HAP-1 (cell line): ENCODE measurements around the gene CERK.

Experiments
- DNase-seq, 2 experiments: peaks; one replicate each; pipeline ENCODE4 v3.0.0-alpha.2; 2016 to 2020; ENCODE audit warnings: low spot score in 2 of 2
- H3K27me3 ChIP-seq: fragments of 250-450 bp; sonication (Bioruptor Pico); 2 replicates; pipeline ENCODE4 v1.5.1; 2020; ENCODE audit warnings: low read depth, mild to moderate bottlenecking, moderate library complexity
- H3K36me3 ChIP-seq: fragments of 250-450 bp; sonication (Bioruptor Pico); replicated peaks from 2 replicates; pipeline ENCODE4 v1.5.1; 2020; ENCODE audit warnings: mild to moderate bottlenecking
- H3K4me1 ChIP-seq: fragments of 250-450 bp; sonication (Bioruptor Pico); 2 replicates; pipeline ENCODE4 v1.5.1; 2020; ENCODE audit warnings: mild to moderate bottlenecking
- H3K4me3 ChIP-seq: fragments of 250-450 bp; sonication (Bioruptor Pico); 2 replicates; pipeline ENCODE4 v1.5.1; 2020; ENCODE audit warnings: mild to moderate bottlenecking, moderate library complexity
- H3K9me3 ChIP-seq: fragments of 250-450 bp; sonication (Bioruptor Pico); 2 replicates; pipeline ENCODE4 v1.5.1; 2020; ENCODE audit warnings: mild to moderate bottlenecking, moderate library complexity
- in situ Hi-C: fragments of 300-500 bp; cut with MboI; formaldehyde crosslinking; loops from 3 replicates; pipeline ENCODE4 v1.14.3; 2020; ENCODE audit warnings: low sequenced_read_pairs, inconsistent platforms, mixed read lengths

CERK gene

DNA sequence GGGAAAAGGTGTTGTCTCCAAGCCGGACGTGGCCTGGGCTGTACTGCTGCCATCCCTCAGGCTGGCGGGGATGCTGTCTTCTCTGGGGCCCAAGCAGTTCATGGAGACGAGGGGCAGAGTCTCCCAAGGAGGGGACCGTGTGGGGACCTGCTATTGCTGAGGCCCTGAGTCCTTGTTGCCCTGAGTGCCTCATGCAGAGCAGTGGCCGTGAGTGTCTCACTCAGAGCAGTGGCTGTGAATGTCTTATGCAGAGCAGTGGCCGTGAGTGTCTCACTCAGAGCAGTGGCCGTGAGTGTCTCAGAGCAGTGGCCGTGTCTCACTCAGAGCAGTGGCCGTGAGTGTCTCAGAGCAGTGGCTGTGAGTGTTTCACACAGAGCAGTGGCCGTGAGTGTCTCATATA is 63.1 kb downstream of the CERK start:
- in situ Hi-C loops, result no loop called here
- no peaks in the 10 kb centered on the region for H3K36me3 ChIP-seq
- no peaks in the 10 kb centered on the region for H3K9me3 ChIP-seq
- H3K27me3 ChIP-seq, result no peaks in the 10 kb centered on the region
- no peaks in the 10 kb centered on the region for H3K4me1 ChIP-seq
- no peak for DNase-seq
- H3K4me3 ChIP-seq, result no peak overlapping the region

GRCh38 chr22:46674367-46674781 is 63.7 kb downstream of the CERK start:
- Histone ChIP-seq H3K4me3 (no peak overlapping the region), H3K4me1 (no peaks in the 10 kb centered on the region), H3K9me3 (no peaks in the 10 kb centered on the region), H3K36me3 (no peaks in the 10 kb centered on the region), H3K27me3 (no peaks in the 10 kb centered on the region)
- no peak for DNase-seq
- in situ Hi-C loops, result no loop called here

DNA sequence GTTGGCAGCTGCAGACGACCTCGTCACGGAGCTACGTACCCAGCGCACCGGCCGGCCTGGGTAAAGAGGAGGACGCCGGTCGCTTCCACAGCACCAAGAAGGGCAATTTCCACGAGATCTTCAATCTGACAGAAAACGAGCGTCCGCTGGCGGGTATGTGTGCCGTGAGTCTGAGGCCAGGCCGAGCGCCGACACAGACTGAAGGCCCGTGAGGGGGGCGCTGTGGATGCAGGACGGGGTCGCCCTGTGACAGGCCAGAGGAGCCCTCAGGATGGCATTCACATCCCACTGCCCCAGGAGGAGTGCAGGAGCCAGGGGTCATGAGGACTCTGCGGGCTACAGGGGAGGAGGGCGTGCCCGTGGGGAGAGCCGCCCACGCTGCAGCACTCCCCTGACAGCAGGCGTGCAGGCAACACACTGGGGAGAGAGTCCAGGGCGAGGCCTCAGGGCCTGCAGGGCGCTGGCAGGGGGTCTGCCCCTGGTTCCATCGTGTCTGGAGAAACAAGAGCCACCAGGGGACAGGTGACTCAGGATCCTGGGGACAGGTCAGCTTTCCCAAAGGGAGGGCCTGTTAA is 64.3 kb downstream of the CERK start:
- in situ Hi-C loops, result no loop called here
- Histone ChIP-seq H3K36me3 (no peaks in the 10 kb centered on the region; the same call in 1 of the 2 replicates), H3K27me3 (no peaks in the 10 kb centered on the region), H3K4me3 (no peak overlapping the region), H3K4me1 (no peaks in the 10 kb centered on the region), H3K9me3 (no peaks in the 10 kb centered on the region)
- no peak for DNase-seq

DNA sequence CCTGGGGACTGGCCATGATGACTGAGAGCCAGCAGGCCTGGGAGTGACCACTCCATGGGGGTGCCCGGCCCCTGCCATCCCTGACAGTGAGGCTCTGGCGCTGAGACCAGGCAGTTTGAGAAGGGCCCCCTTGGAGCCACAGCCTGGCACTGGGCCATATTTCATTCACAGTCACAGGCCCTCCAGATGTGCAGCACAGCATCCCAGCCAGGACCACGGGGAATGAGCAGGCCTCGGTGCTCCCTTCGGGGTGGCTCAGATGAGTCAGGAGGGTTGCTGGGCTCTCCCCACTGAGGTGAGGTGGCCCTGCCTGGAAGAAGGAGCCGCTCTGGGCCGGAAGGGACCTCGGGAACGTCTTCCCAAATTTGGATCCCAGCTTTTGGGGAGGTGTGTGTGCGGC is 64.8 kb downstream of the CERK start:
- H3K9me3 ChIP-seq, result no peaks in the 10 kb centered on the region
- no peaks in the 10 kb centered on the region; the same call in 1 of the 2 replicates for H3K36me3 ChIP-seq
- DNase-seq, result no peak
- H3K27me3 ChIP-seq, result no peaks in the 10 kb centered on the region
- no peak overlapping the region for H3K4me3 ChIP-seq
- no peaks in the 10 kb centered on the region for H3K4me1 ChIP-seq
- in situ Hi-C loops, result no loop called here

- DNase-seq, result no peak
- no peaks in the 10 kb centered on the region for H3K9me3 ChIP-seq
- no peaks in the 10 kb centered on the region; the same call in 1 of the 2 replicates for H3K36me3 ChIP-seq
- H3K4me3 ChIP-seq, result no peak overlapping the region
- no peaks in the 10 kb centered on the region for H3K4me1 ChIP-seq
- no peaks in the 10 kb centered on the region for H3K27me3 ChIP-seq
- in situ Hi-C loops, result no loop called here
Observed at GRCh38 chr22:46672731-46673130, 65.3 kb downstream of the CERK start.

DNA sequence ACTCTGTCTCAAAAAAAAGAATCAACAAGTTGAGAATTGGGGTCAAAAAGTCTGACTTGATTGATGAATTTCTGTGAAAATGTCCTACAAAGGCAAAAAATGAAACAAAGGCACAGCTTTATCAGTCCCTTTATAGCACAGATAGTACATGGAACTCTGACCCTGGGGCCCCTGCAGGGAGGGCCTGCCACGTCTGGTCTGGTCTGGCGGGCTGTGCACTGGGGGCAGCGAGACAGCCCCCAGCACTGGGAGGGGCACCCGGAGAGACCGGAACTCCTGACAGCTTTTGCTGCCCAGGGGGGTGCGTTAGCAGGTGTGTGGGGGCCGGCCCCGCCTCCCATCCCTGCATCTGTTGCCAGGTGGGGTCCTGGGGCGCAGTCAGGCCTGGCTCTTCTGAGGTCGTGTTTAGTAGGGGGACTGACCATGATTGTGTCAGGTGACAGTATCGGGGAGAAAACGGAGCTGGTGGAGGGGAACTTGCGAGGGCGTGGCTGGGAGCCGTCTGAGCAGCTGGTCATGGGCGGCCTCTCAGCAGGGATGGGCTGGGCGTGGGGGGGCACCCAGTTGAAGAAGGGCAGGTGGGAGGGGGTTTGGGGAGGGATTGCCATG is 66.1 kb downstream of the CERK start:
- no peak for DNase-seq
- no peaks in the 10 kb centered on the region for H3K27me3 ChIP-seq
- no peaks in the 10 kb centered on the region for H3K9me3 ChIP-seq
- in situ Hi-C loops, result no loop called here
- no peak overlapping the region for H3K4me3 ChIP-seq
- no peaks in the 10 kb centered on the region; the same call in 1 of the 2 replicates for H3K36me3 ChIP-seq
- no peaks in the 10 kb centered on the region for H3K4me1 ChIP-seq

DNA sequence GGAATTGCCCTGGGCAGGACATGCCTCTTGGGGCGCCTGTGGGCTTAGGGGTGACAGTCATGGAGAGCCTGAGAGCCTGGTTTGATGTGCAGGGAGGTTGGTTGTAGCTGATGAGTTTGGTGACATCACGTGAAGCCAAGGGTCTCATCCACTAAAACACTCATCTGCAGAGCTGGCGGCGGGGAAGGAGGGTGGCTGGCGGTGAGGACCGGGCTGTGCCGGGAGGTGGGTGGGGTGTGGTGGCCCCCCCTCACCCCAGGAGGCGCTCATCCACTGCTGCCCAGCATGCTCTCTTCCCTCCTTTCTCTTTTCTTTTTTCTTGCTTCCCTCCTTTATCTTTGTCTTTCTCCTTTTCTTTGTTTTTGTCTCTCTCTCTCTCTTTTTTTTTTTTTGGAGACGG is 68.9 kb downstream of the CERK start:
- H3K4me3 ChIP-seq, result no peak overlapping the region
- H3K36me3 ChIP-seq, result no peaks in the 10 kb centered on the region; the same call in 1 of the 2 replicates
- H3K4me1 ChIP-seq, result no peaks in the 10 kb centered on the region
- H3K27me3 ChIP-seq, result no peaks in the 10 kb centered on the region
- no peak for DNase-seq
- in situ Hi-C loops, result no loop called here
- H3K9me3 ChIP-seq, result no peaks in the 10 kb centered on the region

GRCh38 chr22:46668116-46668515 is 69.9 kb downstream of the CERK start:
- Histone ChIP-seq H3K4me1 (no peaks in the 10 kb centered on the region), H3K36me3 (no peaks in the 10 kb centered on the region; the same call in 1 of the 2 replicates), H3K27me3 (no peaks in the 10 kb centered on the region), H3K9me3 (no peaks in the 10 kb centered on the region), H3K4me3 (no peak overlapping the region)
- in situ Hi-C loops, result no loop called here
- no peak for DNase-seq

DNA sequence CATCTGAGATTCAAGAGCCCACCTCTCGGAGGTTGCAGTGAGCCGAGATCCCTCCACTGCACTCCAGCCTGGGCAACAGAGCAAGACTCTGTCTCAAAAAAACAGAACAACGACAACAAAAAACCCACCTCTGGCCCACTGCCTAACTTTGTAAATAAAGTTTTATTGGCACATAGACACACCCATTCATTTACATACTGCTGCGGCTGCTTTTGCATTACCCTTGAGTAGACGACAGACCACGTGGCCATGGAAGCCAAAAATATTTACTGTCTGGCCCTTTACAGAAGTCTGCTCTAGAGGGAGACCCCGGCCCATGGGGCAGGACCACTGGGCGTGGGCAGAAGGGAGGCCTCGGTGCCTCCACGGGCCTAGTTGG is 70.8 kb downstream of the CERK start:
- H3K9me3 ChIP-seq, result no peaks in the 10 kb centered on the region
- DNase-seq, result no peak
- H3K4me1 ChIP-seq, result no peaks in the 10 kb centered on the region
- H3K27me3 ChIP-seq, result no peaks in the 10 kb centered on the region
- H3K4me3 ChIP-seq, result no peak overlapping the region
- no peaks in the 10 kb centered on the region; the same call in 1 of the 2 replicates for H3K36me3 ChIP-seq
- in situ Hi-C loops, result no loop called here

DNA sequence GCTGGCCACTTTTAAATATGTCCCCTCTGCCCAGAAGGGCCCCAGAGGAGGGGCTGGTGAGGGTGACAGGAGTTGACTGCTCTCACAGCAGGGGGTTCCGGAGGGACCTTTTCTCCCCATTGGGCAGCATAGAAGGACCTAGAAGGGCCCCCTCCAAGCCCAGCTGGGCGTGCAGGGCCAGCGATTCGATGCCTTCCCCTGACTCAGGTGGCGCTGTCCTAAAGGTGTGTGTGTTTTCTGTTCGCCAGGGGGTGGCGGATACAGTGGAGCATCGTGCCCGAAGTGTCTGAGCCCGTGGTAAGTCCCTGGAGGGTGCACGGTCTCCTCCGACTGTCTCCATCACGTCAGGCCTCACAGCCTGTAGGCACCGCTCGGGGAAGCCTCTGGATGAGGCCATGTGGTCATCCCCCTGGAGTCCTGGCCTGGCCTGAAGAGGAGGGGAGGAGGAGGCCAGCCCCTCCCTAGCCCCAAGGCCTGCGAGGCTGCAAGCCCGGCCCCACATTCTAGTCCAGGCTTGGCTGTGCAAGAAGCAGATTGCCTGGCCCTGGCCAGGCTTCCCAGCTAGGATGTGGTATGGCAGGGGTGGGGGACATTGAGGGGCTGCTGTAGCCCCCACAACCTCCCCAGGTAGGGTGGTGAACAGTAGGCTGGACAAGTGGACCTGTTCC is 71.3 kb downstream of the CERK start:
- no peak overlapping the region for H3K4me3 ChIP-seq
- H3K36me3 ChIP-seq, result no peaks in the 10 kb centered on the region; the same call in 1 of the 2 replicates
- H3K27me3 ChIP-seq, result no peaks in the 10 kb centered on the region
- in situ Hi-C loops, result no loop called here
- no peaks in the 10 kb centered on the region for H3K9me3 ChIP-seq
- no peak for DNase-seq
- no peaks in the 10 kb centered on the region for H3K4me1 ChIP-seq

DNA sequence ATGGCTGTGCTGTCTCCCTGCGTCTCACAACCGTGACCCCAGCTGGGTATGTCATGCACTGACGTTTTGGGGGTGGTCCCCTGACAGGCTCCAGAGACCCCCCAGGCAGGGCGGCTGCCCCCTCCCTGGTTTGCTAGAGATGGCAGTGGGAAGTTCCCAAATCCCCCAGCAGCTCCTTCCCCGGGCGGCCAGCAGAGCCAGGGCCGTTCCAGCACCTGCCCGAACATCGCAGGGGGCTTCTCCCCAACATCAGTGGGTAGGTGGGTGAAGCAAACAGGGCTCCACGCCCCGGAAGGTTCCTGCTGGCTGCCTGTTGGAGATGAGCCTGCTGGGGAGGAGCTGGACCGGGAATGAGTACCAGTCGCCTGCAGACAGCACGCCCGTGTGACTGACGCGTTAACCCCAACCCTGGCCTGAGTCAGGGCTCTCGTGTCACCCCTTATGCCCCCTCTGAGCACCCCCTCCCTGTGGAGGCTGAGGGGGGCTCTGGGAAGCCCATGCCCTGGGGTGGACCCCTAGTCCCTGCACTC is 72.2 kb downstream of the CERK start:
- no peaks in the 10 kb centered on the region; the same call in 1 of the 2 replicates for H3K36me3 ChIP-seq
- no peaks in the 10 kb centered on the region for H3K9me3 ChIP-seq
- no peaks in the 10 kb centered on the region for H3K27me3 ChIP-seq
- no peaks in the 10 kb centered on the region for H3K4me1 ChIP-seq
- DNase-seq, result no peak
- H3K4me3 ChIP-seq, result no peak overlapping the region
- in situ Hi-C loops, result no loop called here

- no peaks in the 10 kb centered on the region for H3K9me3 ChIP-seq
- H3K4me3 ChIP-seq, result no peak overlapping the region
- in situ Hi-C loops, result no loop called here
- H3K4me1 ChIP-seq, result no peaks in the 10 kb centered on the region
- no peak for DNase-seq
- no peaks in the 10 kb centered on the region; the same call in 1 of the 2 replicates for H3K36me3 ChIP-seq
- no peaks in the 10 kb centered on the region for H3K27me3 ChIP-seq
Observed at GRCh38 chr22:46665151-46665695, 72.8 kb downstream of the CERK start.

DNA sequence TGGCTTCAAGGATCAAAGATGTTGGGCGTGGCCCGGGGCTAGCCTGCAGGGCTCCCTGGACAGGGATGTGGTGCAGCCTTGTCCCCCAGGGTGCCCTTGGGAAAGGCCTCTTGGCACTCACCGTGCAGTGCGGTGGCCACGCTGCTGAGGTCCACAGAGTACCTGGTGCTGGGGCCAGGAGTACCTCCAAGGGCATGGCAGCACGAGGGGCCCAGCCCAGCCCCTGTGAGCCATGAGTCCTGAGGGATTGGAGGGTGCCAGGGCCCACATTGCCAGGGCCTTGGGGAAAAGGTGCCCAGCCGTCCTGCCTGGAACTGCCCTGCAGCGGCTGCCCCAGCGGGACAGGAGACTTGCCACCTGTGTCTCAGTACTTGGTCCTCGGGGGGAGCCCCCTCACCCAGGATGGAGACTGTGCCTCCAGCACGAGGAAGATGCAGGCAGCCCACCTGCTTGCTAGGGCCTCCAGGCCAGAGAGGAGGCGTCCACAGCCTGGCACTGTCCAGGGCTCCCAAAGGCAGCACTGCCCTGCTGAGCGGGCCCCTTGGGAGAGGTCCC is 73.7 kb downstream of the CERK start:
- no peak for DNase-seq
- in situ Hi-C loops, result no loop called here
- H3K4me1 ChIP-seq, result no peaks in the 10 kb centered on the region
- no peaks in the 10 kb centered on the region for H3K9me3 ChIP-seq
- no peaks in the 10 kb centered on the region for H3K27me3 ChIP-seq
- no peak overlapping the region for H3K4me3 ChIP-seq
- H3K36me3 ChIP-seq, result no peaks in the 10 kb centered on the region; the same call in 1 of the 2 replicates
